Measurements from ENCODE around the gene ACOX2. TPM values are rescaled to one million over a fixed set of nuclear protein-coding genes. Genes with fewer than 3 reads are reported as not detected.

ACOX2 gene
- total RNA-seq, 1 experiment from 2014 or later, result 0.85 TPM

DNA sequence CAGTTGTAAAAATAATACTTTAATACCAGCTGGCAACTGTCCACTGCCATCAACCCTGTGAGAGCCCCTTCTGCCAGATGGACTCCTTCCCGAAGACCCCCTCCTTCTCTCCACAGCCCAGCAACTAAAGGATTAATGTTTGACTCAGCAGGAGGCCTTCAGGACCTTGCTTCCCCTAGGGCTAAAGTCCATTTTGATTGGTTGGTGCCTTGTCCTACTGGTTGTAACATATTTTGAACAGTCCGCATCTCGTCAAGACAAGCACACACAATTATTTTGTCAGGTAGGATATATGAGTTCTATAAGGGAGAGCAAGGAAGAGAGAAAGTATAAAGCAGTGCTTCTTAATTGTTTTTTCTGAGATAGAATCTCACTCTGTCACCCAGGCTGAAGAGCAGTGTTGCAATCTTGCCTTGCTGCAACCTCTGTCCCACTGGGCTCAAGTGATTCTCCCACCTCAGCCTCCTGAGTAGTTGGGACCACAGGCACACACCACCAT lies 18.6 kb downstream of the ACOX2 start:
- DNase-seq, result no peak

More for the DNA sequence above, 18.6 kb downstream of the ACOX2 start:
- Histone ChIP-seq H2BK5ac (ENCODE audit: insufficient read length, low read length) (no peak overlapping the region), H2BK20ac (ENCODE audit: low read depth, low read length, poor library complexity, severe bottlenecking) (no peak overlapping the region), H3K18ac (ENCODE audit: insufficient read length, low read depth, low read length) (no peak overlapping the region), H2BK12ac (ENCODE audit: insufficient read length, low read depth, low read length) (no peak overlapping the region), H3K27ac (ENCODE audit: insufficient read length, low read depth, low read length) (no peak overlapping the region), H2BK120ac (ENCODE audit: low read depth, low read length, poor library complexity, severe bottlenecking) (no peak overlapping the region), H3K4ac (ENCODE audit: low read depth, low read length) (no peak overlapping the region), H4K8ac (replicated peaks; ENCODE audit: insufficient read length, low read depth, low read length) (no peak overlapping the region), H3T11ph (ENCODE audit: low read length) (no peak overlapping the region), H3K23ac (ENCODE audit: insufficient read length, low read depth, low read length) (no peak overlapping the region), H3K79me1 (ENCODE audit: insufficient read depth, low read depth, low read length, poor library complexity, severe bottlenecking) (no peaks in the 10 kb centered on the region), H3K14ac (ENCODE audit: insufficient read depth, low read length) (no peak overlapping the region), H2AK5ac (ENCODE audit: insufficient read length, low read length) (no peak overlapping the region), H3K79me2 (ENCODE audit: insufficient read depth, low read length) (no peaks in the 10 kb centered on the region), H3K23me2 (ENCODE audit: insufficient read length, low read depth, low read length, poor library complexity, severe bottlenecking) (no peaks in the 10 kb centered on the region), H3K9me3 (ENCODE audit: control insufficient read depth, low read depth, low read length) (no peaks in the 10 kb centered on the region), H3K56ac (ENCODE audit: insufficient read length, low read depth, low read length) (no peak overlapping the region), H4K91ac (ENCODE audit: insufficient read length, low read depth, low read length) (no peak overlapping the region), H2BK15ac (ENCODE audit: low read depth, low read length) (no peak overlapping the region), H3K27me3 (ENCODE audit: insufficient read depth, low read length) (no peaks in the 10 kb centered on the region), H3K4me1 (ENCODE audit: insufficient read depth, low read length) (no peaks in the 10 kb centered on the region), H4K5ac (ENCODE audit: insufficient read length, low read depth, low read length) (no peak overlapping the region), H3K9ac (ENCODE audit: extremely low read depth, insufficient read length, low read length) (no peak overlapping the region), H3K4me2 (ENCODE audit: insufficient read depth, insufficient read length, low read length) (no peak overlapping the region), H4K20me1 (ENCODE audit: control insufficient read depth, insufficient read depth, insufficient read length) (no peaks in the 10 kb centered on the region), H2AFZ (ENCODE audit: low read length) (no peak overlapping the region)
- H3K27me3 Mint-ChIP-seq (ENCODE audit: low read depth), result peaks cover 2% of the 10 kb centered on the region
- H3K9me3 Mint-ChIP-seq, result no peaks in the 10 kb centered on the region
- no CpG with 5 or more reads among the region's 3 CpGs for WGBS (ENCODE audit: extremely low coverage, insufficient read length, low lambda C conversion rate)
- H3K27ac Mint-ChIP-seq, result no peak overlapping the region
- peaks cover 39 to 40% of the 10 kb centered on the region in 2 experiments for H3K4me1 Mint-ChIP-seq
- H3K4me3 Mint-ChIP-seq, result no peak overlapping the region
- TF ChIP-seq, protein P1, sequence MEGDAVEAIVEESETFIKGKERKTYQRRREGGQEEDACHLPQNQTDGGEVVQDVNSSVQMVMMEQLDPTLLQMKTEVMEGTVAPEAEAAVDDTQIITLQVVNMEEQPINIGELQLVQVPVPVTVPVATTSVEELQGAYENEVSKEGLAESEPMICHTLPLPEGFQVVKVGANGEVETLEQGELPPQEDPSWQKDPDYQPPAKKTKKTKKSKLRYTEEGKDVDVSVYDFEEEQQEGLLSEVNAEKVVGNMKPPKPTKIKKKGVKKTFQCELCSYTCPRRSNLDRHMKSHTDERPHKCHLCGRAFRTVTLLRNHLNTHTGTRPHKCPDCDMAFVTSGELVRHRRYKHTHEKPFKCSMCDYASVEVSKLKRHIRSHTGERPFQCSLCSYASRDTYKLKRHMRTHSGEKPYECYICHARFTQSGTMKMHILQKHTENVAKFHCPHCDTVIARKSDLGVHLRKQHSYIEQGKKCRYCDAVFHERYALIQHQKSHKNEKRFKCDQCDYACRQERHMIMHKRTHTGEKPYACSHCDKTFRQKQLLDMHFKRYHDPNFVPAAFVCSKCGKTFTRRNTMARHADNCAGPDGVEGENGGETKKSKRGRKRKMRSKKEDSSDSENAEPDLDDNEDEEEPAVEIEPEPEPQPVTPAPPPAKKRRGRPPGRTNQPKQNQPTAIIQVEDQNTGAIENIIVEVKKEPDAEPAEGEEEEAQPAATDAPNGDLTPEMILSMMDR (conservative IDR thresholded peaks at IDR 0.05), result no peak
- H3K36me3 Mint-ChIP-seq (ENCODE audit: insufficient read depth in 1 of 3, low read depth in 3 of 3), result no peaks in the 10 kb centered on the region
